ENCODE data around the gene SRRT. TPM values are rescaled to one million over a fixed set of nuclear protein-coding genes. Genes with fewer than 3 reads are reported as not detected.

SRRT gene
- total and polyA plus RNA-seq, 2 donors (not counting 1 experiment from before 2014, with no cell fraction given), result 198 to 209 TPM

- H3K36me3 ChIP-seq (replicated peaks in 1 of 2; ENCODE audit: control extremely low read depth in 1 of 2, control insufficient read depth in 1 of 2, extremely low read depth in 1 of 2, insufficient read depth in 2 of 2, low read length in 1 of 2), result peaks cover 0 to 92% of the 10 kb centered on the region in 2 experiments
- ATAC-seq (ENCODE audit: low read depth) (no peak), DNase-seq (no peak)
- Mint-ChIP-seq H3K27ac (no peak overlapping the region), H3K9me3 (ENCODE audit: insufficient read depth) (no peaks in the 10 kb centered on the region), H3K4me1 (peaks cover 45% of the 10 kb centered on the region), H3K27me3 (no peaks in the 10 kb centered on the region), H3K4me3 (no peak overlapping the region)
- H3K27ac ChIP-seq (ENCODE audit: low read length in 2 of 2), result no peak overlapping the region
- H3K9me3 ChIP-seq (ENCODE audit: control extremely low read depth in 1 of 3, control insufficient read depth in 2 of 3, insufficient read depth in 1 of 3, low read length in 2 of 3), result peaks cover 0 to 12% (median 0%) of the 10 kb centered on the region in 3 donors
- intact Hi-C loops (cut with micrococcal nuclease), result no loop called here
- no peak overlapping the region for H3K9ac ChIP-seq (ENCODE audit: low read length)
- no peak overlapping the region for H3K4me3 ChIP-seq (ENCODE audit: control extremely low read depth in 1 of 5, extremely low read depth in 1 of 5, insufficient read depth in 1 of 5, low read depth in 2 of 5, low read length in 4 of 5)
- ChIA-PET POLR2A (no interaction called here), CTCF (no interaction called here)
- peaks cover 62% of the 10 kb centered on the region for H4K20me1 ChIP-seq (ENCODE audit: control insufficient read depth, insufficient read depth, low read length, poor library complexity, severe bottlenecking)
- peaks cover 16 to 24% of the 10 kb centered on the region in 2 donors for H3K4me1 ChIP-seq (ENCODE audit: control insufficient read depth in 2 of 2, insufficient read depth in 2 of 2, low read length in 2 of 2)
- no peak overlapping the region for H2AFZ ChIP-seq (ENCODE audit: insufficient read depth, low read depth, low read length, poor library complexity, severe bottlenecking)
- H3K4me2 ChIP-seq (replicated peaks; ENCODE audit: low read depth, low read length, poor library complexity, severe bottlenecking), result no peak overlapping the region
- H3K27me3 ChIP-seq (replicated peaks in 1 of 4; ENCODE audit: control extremely low read depth in 1 of 4, control insufficient read depth in 3 of 4, insufficient read depth in 4 of 4, low read length in 3 of 4), result no peaks in the 10 kb centered on the region
- peaks cover 42% of the 10 kb centered on the region for H3K79me2 ChIP-seq (ENCODE audit: control insufficient read depth, insufficient read depth, low read length)
- WGBS (ENCODE audit: insufficient coverage), result 97% methylated on average over 24 of the region's 24 CpGs
- TF ChIP-seq EZH2 (IDR thresholded peaks at IDR 0.05; ENCODE audit: borderline replicate concordance, insufficient read depth, low read depth, low read length, poor library complexity, severe bottlenecking) (no peak), CTCF (IDR thresholded peaks at IDR 0.05) (no peak)
These were observed 8.1 kb downstream of the SRRT start for GRCh38 chr7:100882785-100883526.

- intact Hi-C loops (cut with micrococcal nuclease), result no loop called here
- peaks cover 28 to 34% of the 10 kb centered on the region in 2 donors for H3K4me1 ChIP-seq (ENCODE audit: control insufficient read depth in 2 of 2, insufficient read depth in 2 of 2, low read length in 2 of 2)
- ATAC-seq (ENCODE audit: low read depth), result no peak
- no peak overlapping the region for H3K27ac ChIP-seq (ENCODE audit: low read length in 2 of 2)
- no peak overlapping the region for H3K9ac ChIP-seq (ENCODE audit: low read length)
- CTCF ChIA-PET, result interaction anchor here (3.4 to 3.8 kb wide), 2 partner anchors 10 to 33 kb away, joined by 16 to 17 read pairs; partner anchors contain the start of genes SLC12A9 and SRRT
- H2AFZ ChIP-seq (ENCODE audit: insufficient read depth, low read depth, low read length, poor library complexity, severe bottlenecking), result no peak overlapping the region
- no peak overlapping the region for H3K4me3 ChIP-seq (ENCODE audit: control extremely low read depth in 1 of 5, extremely low read depth in 1 of 5, insufficient read depth in 1 of 5, low read depth in 2 of 5, low read length in 4 of 5)
- Mint-ChIP-seq H3K9me3 (ENCODE audit: insufficient read depth) (no peaks in the 10 kb centered on the region), H3K4me1 (peaks cover 44% of the 10 kb centered on the region), H3K27ac (no peak overlapping the region), H3K4me3 (no peak overlapping the region), H3K27me3 (no peaks in the 10 kb centered on the region)
- H4K20me1 ChIP-seq (ENCODE audit: control insufficient read depth, insufficient read depth, low read length, poor library complexity, severe bottlenecking), result peaks cover 56% of the 10 kb centered on the region
- DNase-seq, result no peak
- peaks cover 0 to 16% (median 0%) of the 10 kb centered on the region in 3 donors for H3K9me3 ChIP-seq (ENCODE audit: control extremely low read depth in 1 of 3, control insufficient read depth in 2 of 3, insufficient read depth in 1 of 3, low read length in 2 of 3)
- POLR2A ChIA-PET, result interaction anchor here (5.6 kb wide), 1 partner anchor 9 kb away, joined by 84 read pairs; the partner anchor contains the start of gene SRRT
- WGBS (ENCODE audit: insufficient coverage), result 98% methylated on average over 17 of the region's 29 CpGs
- H3K79me2 ChIP-seq (ENCODE audit: control insufficient read depth, insufficient read depth, low read length), result peaks cover 36% of the 10 kb centered on the region
- peaks cover 0 to 78% of the 10 kb centered on the region in 2 experiments for H3K36me3 ChIP-seq (replicated peaks in 1 of 2; ENCODE audit: control extremely low read depth in 1 of 2, control insufficient read depth in 1 of 2, extremely low read depth in 1 of 2, insufficient read depth in 2 of 2, low read length in 1 of 2)
- no peaks in the 10 kb centered on the region for H3K27me3 ChIP-seq (replicated peaks in 1 of 4; ENCODE audit: control extremely low read depth in 1 of 4, control insufficient read depth in 3 of 4, insufficient read depth in 4 of 4, low read length in 3 of 4)
- H3K4me2 ChIP-seq (replicated peaks; ENCODE audit: low read depth, low read length, poor library complexity, severe bottlenecking), result no peak overlapping the region
- TF ChIP-seq CTCF (IDR thresholded peaks at IDR 0.05), result no peak
- TF ChIP-seq EZH2 (IDR thresholded peaks at IDR 0.05; ENCODE audit: borderline replicate concordance, insufficient read depth, low read depth, low read length, poor library complexity, severe bottlenecking), result no peak
These were observed 10.0 kb downstream of the SRRT start for GRCh38 chr7:100884736-100885439.
